ENCODE results near the gene TAF15.

Gene TAF15

DNA sequence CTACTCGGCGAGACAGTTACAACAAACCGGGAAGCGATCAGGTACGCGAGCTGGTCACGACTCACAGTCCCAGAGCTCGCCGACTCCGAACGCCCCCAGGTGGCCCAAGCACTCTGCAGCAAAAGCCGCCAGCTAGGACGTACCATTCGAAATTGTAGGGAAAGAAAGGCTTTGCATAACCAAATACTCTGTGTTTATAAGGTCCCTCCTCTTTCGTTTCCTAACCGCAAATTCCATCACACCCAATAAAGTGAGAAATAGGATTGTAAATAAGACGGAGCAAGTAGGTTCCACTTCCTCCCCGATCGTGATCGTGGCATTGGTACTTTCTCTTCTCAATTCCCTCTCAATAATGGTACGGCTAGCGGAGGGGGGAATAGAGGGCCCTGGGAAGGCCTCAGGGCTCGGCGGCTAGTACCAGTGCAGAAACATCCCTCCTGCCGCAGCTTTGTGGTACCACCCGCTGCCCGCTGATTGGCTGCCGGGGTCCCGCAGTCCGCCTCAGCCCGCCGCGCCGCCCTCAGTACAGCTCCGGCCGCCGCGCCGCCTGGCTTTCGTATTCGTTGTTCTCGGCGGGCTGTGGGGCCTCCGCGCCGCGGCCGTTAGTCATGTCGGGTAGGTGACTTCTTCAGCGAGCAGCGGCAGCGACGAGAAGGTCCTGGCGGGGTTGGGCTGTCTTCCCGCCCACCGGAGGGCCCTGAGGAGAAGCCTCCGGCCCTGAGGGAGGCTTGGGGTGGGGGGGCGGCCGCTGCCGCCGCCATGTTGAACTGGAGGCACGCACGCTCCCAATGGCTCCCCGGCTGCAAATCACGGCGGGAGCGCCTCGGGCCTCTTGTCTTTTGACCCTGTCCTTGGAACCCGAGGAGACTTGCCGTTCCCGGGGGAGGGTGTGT is at the start of gene TAF15:
Gene TAF15, plus strand, starts transcription at position 523 of the 893 bp plus-strand sequence. Its CDS starts 86 bp downstream, at position 609.
- peak; percentile 96 to 97 for DNase-seq

DNA sequence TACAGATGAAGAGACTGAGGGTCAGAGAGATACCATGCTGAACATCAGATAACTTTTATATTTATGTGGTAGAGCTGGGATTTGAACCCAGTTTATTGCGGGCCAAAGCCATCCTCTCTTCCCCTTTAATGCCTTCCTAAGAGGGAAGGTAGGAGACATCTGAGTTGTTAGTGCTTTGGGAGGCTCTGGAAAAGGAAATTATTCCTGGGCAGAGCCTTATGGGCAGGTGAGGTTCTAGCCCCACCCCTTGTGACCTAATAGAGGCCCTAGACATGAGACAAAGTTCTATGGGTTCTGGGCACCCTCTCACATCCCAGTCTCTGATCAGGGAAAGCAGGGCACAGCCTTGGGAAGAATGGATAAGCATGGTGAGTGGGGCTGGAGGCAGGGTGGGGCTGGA is 48.7 kb upstream of the TAF15 start, which contains the start of gene C17orf50:
Gene C17orf50, plus strand, starts transcription at position 301 of the 400 bp plus-strand sequence. Its CDS starts 55 bp downstream, at position 356.
- no peak for DNase-seq

DNA sequence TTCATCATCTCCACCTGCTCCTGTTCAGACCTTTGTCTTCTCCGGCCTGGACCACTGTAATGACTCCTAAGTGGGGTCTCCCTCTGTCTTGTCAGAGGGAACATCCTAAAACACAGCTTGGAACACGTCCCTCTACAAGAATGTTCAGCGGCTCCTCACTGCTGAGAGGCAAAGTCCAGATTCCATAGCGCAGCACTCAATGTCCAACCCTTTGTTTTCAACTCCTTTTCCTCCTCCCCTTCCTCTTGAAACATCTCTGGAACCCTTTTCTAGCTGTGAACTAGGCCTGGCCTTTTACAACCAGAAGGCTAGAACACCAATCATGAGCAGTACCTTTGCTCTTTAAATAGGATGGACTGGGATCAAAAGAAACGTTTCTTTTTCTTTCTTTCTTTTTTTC is 47.7 kb upstream of the TAF15 start:
- no peak for DNase-seq

DNA sequence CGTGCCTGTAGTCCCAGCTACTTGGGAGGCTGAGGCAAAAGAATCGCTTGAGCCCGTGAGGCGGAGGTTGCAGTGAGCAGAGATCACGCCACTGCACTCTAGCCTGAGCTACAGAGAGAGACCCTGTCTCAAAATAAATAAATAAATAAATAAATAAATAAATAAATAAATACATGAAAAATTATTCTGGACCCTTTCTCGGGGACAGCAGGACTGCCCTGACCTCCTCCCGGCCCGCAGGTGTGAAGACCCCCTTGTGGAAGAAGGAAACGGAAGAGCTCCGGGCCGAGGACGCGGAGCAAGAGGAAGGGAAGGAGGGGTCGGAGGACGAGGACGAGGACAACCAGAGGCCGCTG is 45.5 kb upstream of the TAF15 start:
- DNase-seq = no peak

DNA sequence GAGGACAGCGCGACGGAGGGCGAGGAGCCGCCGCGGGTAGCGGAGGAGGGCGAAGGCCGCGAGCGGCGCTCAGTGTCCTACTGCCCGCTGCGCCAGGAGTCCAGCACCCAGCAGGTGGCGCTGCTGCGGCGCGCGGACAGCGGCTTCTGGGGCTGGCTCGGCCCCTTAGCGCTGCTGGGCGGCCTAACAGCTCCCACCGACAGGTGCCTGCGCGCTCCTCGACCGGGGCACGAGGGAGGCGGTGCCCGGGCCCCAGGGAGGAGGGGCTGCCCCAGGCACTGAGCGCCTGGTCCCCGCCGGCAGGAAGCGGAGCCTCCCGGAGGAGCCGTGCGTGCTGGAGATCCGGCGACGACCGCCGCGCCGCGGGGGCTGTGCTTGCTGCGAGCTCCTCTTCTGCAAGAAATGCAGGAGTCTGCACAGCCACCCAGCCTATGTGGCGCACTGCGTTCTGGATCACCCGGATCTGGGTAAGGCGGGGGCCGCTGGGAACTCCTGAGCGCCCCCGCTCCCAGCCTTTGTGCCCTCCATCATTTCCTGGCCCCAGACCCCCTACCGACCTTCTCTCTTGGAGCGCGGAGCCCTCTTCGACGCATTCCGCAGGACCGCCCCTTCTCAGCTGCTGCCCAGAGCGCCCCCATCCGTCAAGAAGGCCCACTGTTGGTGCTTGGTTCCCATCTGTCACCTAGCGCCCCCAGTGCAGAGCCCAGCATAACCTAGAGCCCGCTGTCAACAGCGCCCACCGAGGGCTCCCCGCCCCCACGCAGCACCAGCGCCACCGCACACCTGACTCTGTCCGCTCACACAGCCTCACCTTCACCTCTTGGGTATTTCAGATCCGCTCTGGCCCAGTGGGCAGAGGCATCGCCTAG is 44.9 kb upstream of the TAF15 start:
- DNase-seq = peak; percentile 82 to 84

DNA sequence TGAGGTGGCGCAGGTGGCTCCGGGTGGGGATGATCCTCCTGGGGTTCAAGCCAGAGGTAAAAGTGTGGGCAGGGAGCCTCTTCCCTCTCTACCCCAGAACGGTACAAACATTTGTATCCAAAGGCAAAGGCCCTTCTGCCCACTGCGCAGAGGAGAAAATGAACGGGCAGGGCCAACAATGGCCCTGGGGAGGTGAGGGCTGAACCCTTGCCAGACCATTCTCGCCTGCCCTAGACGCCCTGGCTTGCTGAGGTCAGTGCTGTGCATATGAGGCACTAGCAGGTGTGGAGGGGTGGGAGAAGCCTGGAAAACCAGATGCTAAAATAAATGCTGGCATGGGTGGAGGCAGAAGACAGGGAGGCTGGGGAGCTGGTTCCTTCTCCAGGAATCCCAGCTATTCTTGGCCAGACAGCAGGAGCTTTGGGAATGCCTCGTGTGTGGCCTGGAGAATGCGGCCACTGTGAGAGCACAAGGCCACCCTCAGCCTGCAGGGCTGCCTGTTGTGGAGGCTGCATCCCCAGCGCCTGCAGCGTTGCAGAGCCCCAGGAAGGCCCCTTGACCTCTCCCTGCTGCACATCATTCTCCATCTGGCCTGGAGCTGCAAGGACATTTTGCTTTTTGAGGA is 44.1 kb upstream of the TAF15 start:
- no peak for DNase-seq

DNA sequence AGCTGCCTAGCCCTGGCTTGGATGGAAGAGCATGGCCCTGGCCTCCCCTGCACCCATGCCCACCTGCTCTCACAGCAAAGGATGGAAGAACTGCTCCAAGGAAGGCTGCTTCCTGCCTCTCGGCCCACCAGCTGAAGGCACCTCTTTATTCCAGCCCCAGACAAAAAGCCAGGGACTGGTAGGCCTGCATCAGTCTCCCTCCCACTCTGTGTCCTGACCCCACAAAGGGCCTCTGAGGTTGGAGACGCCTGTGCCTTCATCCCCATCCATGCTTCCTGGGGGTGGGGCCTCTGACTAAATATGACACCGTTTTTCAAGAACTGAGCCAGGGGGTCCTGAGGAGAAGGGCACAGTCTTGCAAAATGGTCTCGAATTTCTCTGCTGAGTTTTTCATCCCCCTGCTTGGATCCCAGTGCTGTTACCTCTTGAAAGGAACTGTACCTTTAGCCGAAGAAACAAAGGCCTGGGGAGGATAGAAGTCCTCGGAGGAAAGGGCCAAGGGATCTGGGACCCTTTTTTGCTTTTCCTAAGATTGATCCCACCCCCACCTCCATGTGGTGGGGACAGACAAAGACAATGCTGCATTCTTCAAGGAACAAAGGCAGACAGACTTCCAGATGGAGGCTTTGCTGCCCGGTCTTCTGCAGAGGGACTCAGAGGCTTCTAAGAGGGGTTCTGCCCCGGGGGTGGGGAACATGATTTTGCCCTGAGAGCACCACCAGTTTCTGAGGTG is 43.4 kb upstream of the TAF15 start:
- no peak for DNase-seq

DNA sequence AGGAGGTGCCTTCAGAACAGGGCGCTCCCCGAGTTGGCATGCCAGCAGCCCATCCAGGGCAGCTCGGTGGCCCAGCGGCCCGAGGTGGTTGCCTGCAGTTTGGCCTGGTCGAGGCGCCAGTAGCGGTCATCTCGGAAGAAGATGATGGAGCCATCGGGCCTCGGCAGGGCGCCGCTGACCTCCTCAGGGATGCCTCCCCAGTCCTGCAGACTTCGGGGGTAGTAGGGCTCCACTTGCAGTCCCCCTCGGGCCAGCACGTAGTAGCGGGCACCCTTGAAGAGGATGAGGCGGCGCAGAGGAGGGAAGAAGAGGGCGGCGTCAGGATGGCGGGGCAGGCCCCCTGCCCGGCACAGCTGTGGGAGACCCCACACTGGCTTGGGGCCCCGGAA is 42.8 kb upstream of the TAF15 start:
- no peak for DNase-seq

DNA sequence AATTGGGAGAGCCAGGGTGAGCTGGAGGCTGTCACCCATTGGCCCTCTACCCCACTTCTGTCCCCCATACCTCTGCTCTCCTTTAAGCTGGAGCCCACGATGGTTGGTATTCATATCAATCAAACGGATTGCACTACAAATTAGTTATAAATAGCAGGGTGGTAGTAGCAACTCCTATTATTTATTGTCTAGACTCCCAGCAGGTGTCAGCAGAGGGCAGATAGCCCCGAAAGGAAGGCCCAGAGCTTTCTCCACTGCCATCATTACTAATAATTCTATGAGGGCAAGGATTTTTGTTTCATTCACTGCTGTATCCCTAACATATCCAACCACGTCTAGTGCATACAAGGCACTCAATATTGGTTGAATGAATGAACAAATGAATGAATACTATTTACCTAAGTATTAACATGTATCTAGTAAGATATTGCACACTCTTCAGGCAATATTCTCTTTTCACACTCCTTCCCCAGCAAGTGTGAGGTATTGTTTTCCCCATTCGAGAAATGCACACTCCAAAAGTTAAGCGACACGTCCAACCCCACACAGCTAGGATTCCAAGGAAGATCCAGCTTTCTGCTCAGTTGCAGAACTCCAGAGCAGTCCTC is 42.3 kb upstream of the TAF15 start:
- DNase-seq = no peak

DNA sequence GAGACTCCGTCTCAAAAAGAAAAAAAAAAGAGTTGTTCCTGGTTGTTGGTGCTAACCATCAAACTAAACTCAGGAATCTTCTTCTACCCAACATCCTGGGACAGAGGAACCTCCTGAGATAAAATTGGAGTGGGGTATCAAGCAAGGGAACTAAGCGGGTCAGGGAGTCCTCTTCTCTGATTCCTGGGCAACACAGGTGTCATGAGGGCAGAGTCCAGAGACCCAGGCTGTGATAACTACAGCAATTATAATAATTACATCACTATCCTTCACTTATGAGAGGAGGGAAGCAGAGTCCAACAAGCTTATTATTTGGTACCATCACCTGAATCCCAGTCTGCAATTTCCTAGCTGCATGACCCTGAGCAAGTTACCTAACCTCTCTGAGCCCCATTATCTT is 40.5 kb upstream of the TAF15 start:
- no peak for DNase-seq

DNA sequence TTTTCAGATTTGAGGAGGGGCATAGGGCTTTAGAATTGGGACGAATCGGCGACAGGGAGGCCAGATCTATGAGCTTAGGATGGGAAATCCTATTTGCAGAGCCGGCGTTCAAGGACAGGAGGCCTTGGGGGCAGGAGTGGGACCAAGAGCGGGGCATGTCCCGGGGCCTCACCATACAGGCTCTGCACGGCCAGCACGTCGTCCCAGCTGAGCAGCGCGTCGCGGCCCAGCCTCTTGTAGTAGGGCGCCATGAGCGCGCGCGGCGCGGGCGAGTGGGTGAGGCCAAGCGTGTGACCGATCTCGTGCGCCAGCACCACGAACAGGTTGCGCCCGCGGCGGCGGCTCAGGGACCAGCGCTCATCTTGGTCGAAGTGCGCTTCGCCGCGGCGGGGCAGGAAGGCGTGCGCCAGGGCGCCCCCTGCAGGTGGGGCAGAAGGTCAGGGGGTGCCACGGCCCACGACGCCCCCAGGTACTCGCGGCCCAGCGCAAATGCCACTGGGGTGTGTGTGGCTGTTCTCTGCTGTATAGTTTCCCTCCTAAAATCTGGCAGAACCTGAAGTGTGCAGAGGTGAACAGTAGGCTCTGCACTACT is 39.3 kb upstream of the TAF15 start:
- no peak for DNase-seq

DNA sequence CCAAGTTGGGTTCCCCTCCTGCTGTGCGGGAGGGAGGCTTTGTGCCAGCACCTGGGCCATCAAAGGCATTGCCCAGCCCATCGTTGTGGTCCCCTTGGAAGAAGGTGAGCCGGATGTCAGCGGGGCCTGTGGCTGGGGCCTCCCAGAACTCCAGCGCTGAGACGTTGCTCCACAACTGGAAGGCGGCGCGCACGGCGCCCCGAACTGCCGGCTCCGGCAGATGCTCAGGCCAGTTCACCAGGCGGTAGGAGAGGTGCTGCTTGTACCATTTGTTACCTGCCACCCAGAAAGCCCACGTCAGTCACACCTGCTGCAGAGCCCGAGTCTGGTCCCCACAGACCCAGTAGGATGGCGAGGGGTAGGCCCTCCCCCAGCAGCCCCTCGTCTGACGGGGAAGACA is 36.2 kb upstream of the TAF15 start:
- no peak for DNase-seq

DNA sequence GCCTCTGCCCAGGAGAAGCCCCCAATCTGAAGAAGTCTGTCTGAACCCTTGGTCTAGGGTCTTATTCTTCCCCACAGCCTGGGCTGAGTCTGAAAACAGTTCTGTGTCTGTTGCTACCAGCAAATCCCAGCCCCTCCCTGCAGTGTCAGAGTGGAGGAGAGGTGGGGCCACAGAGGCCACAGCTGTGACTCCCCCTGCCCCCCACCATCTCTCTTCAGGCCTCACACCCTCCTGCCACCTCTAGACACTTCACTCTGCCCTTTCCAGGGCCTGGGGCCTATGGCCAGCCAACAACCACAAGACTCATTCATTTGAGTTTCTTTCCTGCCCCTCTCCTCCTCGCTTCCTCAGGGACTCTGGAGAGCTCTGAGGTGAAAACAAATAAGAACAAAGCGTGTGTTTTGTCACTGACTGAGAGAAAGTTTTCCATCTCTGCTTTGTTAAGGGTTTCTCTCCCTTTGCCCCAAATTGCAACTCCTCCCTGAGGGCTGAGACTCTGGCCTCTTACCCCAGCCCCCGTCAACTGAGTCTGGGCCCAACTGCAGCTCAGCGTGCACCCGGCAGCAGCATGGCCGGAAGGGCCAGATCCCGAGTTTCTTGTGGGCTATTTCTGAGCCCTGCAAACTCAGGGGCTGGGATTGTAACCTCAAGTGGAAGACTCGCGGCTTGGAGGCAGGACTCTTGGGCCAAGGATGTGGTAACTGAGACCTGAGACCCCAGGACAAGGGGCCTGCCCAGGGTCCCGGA is 35.4 kb upstream of the TAF15 start:
- no peak for DNase-seq

DNA sequence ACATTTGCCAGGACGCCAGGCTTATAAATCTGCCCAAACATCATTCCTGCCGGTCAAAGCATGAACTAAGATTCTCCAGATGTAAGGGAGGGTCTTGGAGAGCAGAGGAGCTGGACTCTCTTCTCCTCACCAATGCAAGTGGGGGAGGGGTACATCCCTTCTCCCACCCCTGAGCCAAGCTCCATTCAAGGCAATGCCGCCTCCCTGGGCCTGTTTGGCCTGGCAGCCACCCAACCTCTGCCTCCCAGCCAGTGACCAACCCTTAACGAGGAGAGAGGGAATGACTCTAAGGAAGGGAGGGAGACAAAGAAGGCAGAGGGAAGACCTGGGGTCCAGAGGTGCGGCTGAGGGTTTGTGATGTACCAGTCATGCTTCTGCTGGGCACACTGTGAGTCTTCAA is 34.8 kb upstream of the TAF15 start:
- DNase-seq = no peak

DNA sequence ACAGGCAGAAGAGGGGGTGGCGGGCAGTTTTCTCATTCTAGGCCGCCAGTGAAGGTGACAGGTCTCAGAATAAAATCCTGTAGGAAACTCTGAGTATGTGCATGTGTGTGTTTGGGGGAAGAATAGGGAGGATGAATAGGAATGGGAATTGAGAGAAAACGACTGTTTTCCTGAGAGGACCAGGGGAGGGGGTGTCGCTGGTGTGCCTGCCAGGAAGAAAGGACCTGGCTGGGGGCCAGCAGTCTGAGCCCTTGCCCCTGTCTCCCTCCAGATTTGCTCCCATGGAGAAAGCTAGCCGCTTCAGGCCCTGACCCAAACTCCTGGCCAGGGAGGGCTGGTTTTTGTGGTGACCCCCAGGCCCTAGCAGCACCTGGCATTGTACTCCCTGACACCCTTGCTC is 34.2 kb upstream of the TAF15 start:
- DNase-seq = no peak

DNA sequence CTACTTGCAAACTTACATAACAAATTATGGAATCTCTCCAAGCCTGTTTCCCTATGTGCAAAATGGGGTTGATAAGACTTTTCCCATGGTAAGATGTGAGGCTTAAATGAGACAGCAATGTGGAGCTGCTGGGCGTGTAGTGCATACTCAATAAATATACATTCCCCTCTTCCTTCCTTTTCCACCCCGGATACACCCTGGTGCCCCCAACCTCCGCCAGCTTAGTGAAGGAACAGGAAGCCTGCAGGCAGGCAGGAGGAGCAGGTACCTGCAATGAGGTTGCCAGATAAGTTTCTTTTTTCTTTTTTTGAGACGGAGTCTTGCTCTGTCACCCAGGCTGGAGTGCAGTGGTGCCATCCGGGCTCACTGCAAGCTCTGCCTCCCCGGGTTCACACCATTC is 33.7 kb upstream of the TAF15 start:
- DNase-seq = no peak

DNA sequence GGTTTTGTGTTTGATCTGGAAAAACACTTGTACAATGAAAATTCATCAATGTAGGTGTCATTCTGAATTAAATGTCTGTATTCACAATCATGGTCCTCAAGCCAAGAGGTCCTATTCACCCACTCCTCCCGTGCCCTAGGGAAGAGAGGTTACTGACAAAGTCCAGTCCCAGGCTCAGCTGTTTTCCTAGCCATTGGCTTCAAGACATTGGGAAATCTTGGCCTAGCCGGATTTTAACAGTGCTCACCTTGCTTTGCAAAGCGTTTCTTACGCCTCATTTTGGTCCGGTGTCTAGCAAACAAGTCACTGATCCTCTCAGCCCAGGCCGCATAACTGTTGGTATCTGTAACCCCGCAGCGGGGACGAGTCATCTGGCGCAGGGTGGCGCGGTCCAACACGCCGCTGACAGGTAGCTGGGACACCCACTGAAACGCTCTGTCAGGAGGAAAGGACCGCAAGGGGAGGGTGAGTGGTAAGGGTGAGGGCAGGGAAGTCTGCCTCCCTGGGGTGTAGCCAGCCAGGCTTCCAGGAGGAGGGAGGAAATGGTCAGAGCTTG is 30.6 kb upstream of the TAF15 start:
- DNase-seq = no peak

DNA sequence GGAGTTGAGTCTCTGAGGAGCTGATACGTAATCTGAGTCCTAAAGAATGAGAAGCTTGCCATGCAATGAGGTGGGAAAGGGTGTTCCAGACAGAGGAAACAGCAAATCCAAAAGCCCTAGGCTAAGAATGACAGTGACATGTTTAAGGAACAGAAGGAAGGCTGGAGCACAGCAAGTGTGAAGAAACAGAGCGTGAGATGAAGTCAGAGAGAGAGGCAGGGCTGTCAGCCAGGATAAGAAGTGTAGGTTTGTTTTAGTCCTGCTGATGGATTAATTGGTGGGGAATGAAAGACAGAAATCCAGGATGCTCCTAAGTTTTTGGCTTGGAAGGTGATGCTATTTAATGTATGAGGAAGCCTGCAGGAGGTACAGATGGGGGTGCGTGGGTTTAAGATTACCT is 28.3 kb upstream of the TAF15 start:
- no peak for DNase-seq

DNA sequence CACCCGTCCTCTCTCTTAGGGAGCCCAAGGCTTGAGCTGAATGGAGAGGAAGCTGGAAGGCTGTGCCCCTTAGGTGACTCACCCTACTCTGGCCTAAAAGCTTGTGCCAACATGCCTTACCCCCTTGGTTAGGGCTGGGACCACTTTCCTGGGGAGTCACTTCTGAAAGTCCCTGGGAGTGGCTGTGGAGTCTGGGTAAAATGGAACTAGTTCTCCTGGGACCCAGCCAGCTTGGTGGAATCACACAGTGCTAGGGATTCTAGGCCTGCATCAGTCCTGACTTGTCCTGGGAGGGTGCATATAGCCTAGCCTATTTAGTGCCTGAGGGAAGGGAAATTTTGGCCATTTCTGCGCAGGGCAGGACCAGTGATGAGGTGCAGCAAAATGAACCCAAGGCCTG is 24.4 kb upstream of the TAF15 start:
- DNase-seq = no peak

DNA sequence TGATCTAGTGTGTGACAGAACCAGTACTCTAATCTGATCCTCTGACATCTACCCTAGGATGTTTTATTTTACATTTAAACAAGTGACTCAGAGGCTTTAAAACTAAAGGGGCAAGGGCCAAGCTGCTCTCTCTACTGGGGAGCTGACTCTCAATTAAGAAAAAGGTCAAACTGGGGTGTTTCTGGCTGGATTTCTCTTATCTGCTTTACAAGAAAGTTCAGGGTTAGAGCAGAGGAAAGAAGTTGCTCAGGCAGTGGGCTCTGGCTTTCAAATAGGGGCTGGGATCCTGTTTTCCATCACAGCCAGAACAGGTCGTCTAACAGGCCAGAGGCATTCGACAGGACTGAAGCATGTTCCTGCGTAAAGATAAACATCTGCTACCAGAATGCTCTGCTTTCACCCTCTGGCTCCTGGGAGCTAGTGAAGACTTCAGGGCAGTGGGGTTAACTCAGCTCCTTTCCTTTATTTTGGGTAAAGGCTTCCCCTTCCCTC is 22.3 kb upstream of the TAF15 start:
- no peak for DNase-seq

Data from SHP77 (cell line).